Fibroblast of lung (primary cell): ENCODE data around the gene ROBO2.

Experiments
- CTCF ChIP-seq, 2 donors: IDR thresholded peaks in 1 of 2; conservative IDR thresholded peaks in 1 of 2; 1 replicate in 1 of 2; 2 replicates in 1 of 2; pipeline ENCODE4 v1.5.1; 2011 to 2012; ENCODE audit warnings: low read length in 2 of 2, control low read depth in 1 of 2, inconsistent platforms in 1 of 2, low read depth in 1 of 2, mild to moderate bottlenecking in 1 of 2
- EZH2 ChIP-seq: IDR thresholded peaks from 2 replicates; pipeline ENCODE4 v1.5.1; 2012; ENCODE audit warnings: low read length, control low read depth, mild to moderate bottlenecking; ENCODE audit errors: missing control alignments

DNA sequence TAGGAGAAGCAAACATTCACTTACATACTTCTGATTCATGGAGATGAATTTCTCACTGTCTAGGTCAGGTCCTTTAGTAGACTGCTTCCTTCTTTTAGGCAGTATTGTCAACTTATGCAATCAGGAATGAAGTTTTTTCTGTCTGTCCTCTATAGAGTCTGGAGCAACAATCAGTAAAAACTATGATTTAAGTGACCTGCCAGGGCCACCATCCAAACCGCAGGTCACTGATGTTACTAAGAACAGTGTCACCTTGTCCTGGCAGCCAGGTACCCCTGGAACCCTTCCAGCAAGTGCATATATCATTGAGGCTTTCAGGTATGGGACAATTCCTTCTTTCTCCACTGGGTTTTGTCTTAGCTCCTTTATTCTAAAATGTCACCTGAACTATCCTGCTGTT, 523.1 kb downstream of the ROBO2 start:
- TF ChIP-seq CTCF (conservative IDR thresholded peaks at IDR 0.05 in 1 of 2, IDR thresholded peaks at IDR 0.05 in 1 of 2; ENCODE audit: low read depth in 1 of 2, low read length in 2 of 2) (no peak), EZH2 (no peak)
